ENCODE results near the gene MORF4L2. TPM values are rescaled to one million over a fixed set of nuclear protein-coding genes. Genes with fewer than 3 reads are reported as not detected.
"Not testable (repeated sequence)": the region's sequence is repeated elsewhere in the genome, so short reads cannot be mapped to it uniquely, and the experiment has no call there.

Gene MORF4L2
- total RNA-seq, 2 donors from 2014 or later, result 154 to 171 TPM

DNA sequence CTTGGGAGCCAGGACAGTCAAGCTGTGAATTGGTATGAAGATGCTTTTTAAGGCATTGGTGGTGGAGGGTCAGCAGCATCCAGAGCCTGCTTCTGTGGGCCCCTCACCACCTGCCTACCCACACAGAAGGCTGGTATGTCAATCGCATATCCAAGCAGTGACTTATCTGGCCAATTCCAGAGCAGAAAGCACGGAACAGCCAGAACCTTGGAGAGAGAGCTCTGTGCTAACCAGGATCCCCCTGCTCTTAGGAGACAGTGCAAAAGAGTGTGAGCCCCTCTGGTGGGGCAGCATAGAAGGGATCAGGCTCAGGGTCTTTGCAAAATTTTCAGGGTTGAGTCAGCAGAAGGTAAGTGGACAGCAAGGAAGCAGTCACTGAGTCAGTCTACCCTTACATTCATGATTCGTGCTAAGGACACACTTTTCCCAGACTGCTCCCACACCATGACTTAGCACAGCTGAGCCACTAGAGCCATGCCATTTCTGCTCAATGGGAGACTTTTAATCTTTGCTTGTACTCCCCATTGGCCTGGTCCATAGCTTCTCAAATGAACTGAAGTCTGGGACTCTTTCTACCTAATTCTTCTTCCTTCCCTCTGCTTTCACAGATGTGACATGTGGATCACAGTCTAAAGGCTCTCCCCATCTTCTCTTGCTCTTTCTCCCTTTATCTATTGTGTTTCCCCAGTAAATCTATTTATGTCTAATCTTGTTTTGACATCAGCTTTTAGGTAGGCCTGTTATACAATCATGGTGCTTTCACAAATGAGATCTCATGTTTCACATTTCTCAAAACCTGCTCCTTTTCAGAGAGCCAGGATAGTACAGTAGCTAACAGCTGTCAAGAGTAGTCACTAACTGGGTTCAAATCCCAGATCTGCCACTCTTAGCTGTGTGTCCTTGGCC lies 20.0 kb downstream of the MORF4L2 start:
- Mint-ChIP-seq H3K27ac (no peak overlapping the region), H3K4me1 (ENCODE audit: low read depth) (peaks cover 7% of the 10 kb centered on the region), H3K27me3 (ENCODE audit: low read depth) (peaks cover 31% of the 10 kb centered on the region), H3K9me3 (no peaks in the 10 kb centered on the region), H3K36me3 (ENCODE audit: insufficient read depth in 2 of 2) (no peaks in the 10 kb centered on the region), H3K4me3 (no peak overlapping the region)
- ATAC-seq (replicated peaks in 1 of 2) (no peak), DNase-seq (no peak)

- Mint-ChIP-seq H3K9me3 (peaks cover 0 to 4% of the 10 kb centered on the region in 2 donors), H3K36me3 (ENCODE audit: insufficient read depth in 2 of 2) (peaks cover 0 to 3% of the 10 kb centered on the region in 2 donors), H3K4me3 (no peak overlapping the region), H3K27me3 (ENCODE audit: low read depth) (peaks cover 44% of the 10 kb centered on the region), H3K27ac (no peak overlapping the region), H3K4me1 (ENCODE audit: low read depth) (peaks cover 7% of the 10 kb centered on the region)
- DNase-seq (no peak), ATAC-seq (replicated peaks in 1 of 2) (no peak)
Measured at GRCh38 chrX:103663981-103664762, 22.3 kb downstream of the MORF4L2 start.

- not testable (repeated sequence) for H3K4me3 Mint-ChIP-seq; DNase-seq; H3K9me3 Mint-ChIP-seq; ATAC-seq (replicated peaks in 1 of 2); H3K27ac Mint-ChIP-seq; H3K36me3 Mint-ChIP-seq (ENCODE audit: insufficient read depth in 2 of 2)
- Mint-ChIP-seq H3K27me3 (ENCODE audit: low read depth) (peaks cover 49% of the 10 kb centered on the region), H3K4me1 (ENCODE audit: low read depth) (peaks cover 12% of the 10 kb centered on the region)
Measured at GRCh38 chrX:103659460-103659859, 27.0 kb downstream of the MORF4L2 start.

- H3K4me1 Mint-ChIP-seq (ENCODE audit: low read depth), result peaks cover 6% of the 10 kb centered on the region
- H3K9me3 Mint-ChIP-seq, result peaks cover 4% of the 10 kb centered on the region in 2 donors
- H3K36me3 Mint-ChIP-seq (ENCODE audit: insufficient read depth in 2 of 2), result peaks cover 4 to 7% of the 10 kb centered on the region in 2 donors
- DNase-seq (no peak), ATAC-seq (replicated peaks in 1 of 2) (no peak)
- H3K27ac Mint-ChIP-seq, result no peak overlapping the region
- H3K4me3 Mint-ChIP-seq, result no peak overlapping the region
- peaks cover 43% of the 10 kb centered on the region for H3K27me3 Mint-ChIP-seq (ENCODE audit: low read depth)
Measured at GRCh38 chrX:103658681-103659433, 27.6 kb downstream of the MORF4L2 start.

- H3K27ac Mint-ChIP-seq; H3K4me1 Mint-ChIP-seq (ENCODE audit: low read depth); H3K36me3 Mint-ChIP-seq (ENCODE audit: insufficient read depth in 2 of 2); H3K4me3 Mint-ChIP-seq; DNase-seq; ATAC-seq (replicated peaks in 1 of 2); H3K9me3 Mint-ChIP-seq: not testable (repeated sequence)
- peaks cover 32% of the 10 kb centered on the region for H3K27me3 Mint-ChIP-seq (ENCODE audit: low read depth)
Measured at GRCh38 chrX:103657066-103657465, 29.4 kb downstream of the MORF4L2 start.

DNA sequence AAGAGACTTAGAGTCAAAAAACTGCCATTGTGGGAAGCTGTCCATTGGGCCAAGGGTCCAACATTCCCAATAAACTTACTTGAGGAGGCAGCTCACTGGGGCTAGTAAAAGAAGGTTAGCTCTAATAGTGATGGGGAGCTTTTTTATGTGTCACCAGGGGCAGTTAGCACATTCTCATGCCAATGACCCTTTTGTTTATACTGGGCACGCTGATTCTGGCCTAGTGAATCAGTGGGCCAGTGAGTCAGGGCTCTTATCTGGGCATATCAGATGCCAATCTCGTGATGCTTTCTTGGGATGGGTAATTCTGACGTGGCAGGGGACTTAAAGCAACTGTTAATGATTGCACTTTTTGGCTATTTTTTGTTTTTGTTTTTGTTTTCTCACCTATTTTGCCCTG lies 29.9 kb downstream of the MORF4L2 start:
- H3K4me1 Mint-ChIP-seq (ENCODE audit: low read depth), result peaks cover 5% of the 10 kb centered on the region
- peaks cover 4 to 7% of the 10 kb centered on the region in 2 donors for H3K36me3 Mint-ChIP-seq (ENCODE audit: insufficient read depth in 2 of 2)
- DNase-seq (no peak), ATAC-seq (replicated peaks in 1 of 2) (no peak)
- peaks cover 4% of the 10 kb centered on the region in 2 donors for H3K9me3 Mint-ChIP-seq
- H3K27me3 Mint-ChIP-seq (ENCODE audit: low read depth), result peaks cover 32% of the 10 kb centered on the region
- no peak overlapping the region for H3K27ac Mint-ChIP-seq
- no peak overlapping the region for H3K4me3 Mint-ChIP-seq

- not testable (repeated sequence) for ATAC-seq (replicated peaks in 1 of 2); H3K36me3 Mint-ChIP-seq (ENCODE audit: insufficient read depth in 2 of 2); H3K27ac Mint-ChIP-seq; H3K4me1 Mint-ChIP-seq (ENCODE audit: low read depth); H3K4me3 Mint-ChIP-seq; H3K9me3 Mint-ChIP-seq; DNase-seq
- peaks cover 31% of the 10 kb centered on the region for H3K27me3 Mint-ChIP-seq (ENCODE audit: low read depth)
Measured at GRCh38 chrX:103655230-103656000, 31.1 kb downstream of the MORF4L2 start.

DNA sequence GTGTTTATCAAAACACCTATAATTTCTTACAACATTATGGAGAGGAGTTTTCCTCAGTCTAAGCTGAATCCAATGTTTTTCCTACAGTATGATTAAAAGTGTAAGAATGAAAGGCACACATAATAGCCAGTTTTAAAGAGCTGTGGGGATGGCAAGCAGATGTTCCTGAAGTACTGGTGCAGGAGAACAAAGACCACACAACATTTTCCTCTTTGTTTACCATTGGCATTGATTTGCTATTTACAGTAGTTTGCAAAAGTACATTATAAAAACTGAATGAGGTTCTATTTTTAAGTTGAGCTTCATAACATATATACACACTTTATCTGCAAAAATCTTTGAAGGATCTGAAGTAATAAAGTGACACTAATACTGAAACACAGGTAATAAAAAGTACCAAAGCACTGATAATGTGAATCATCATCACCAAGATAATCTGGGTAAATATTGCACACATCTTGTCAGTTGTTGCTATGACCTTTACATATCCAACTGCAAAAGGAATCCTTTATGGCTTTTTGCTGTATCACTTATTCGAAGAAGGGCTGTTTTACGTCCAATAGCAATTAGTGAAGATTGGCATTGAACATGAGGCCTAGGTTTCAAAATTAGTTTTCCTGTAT lies 35.2 kb downstream of the MORF4L2 start:
- no peak for ATAC-seq (replicated peaks in 1 of 2)

GRCh38 chrX:103647630-103648029 lies 38.9 kb downstream of the MORF4L2 start:
- H3K27ac Mint-ChIP-seq, result no peak overlapping the region
- H3K4me1 Mint-ChIP-seq (ENCODE audit: low read depth), result no peaks in the 10 kb centered on the region
- no peaks in the 10 kb centered on the region for H3K9me3 Mint-ChIP-seq
- no peak for DNase-seq
- H3K27me3 Mint-ChIP-seq (ENCODE audit: low read depth), result peaks cover 39% of the 10 kb centered on the region
- no peak for ATAC-seq (replicated peaks in 1 of 2)
- H3K4me3 Mint-ChIP-seq, result no peak overlapping the region
- no peaks in the 10 kb centered on the region for H3K36me3 Mint-ChIP-seq (ENCODE audit: insufficient read depth in 2 of 2)

More for the DNA sequence above, 35.2 kb downstream of the MORF4L2 start:
- peaks cover 1 to 7% of the 10 kb centered on the region in 2 donors for H3K36me3 Mint-ChIP-seq (ENCODE audit: insufficient read depth in 2 of 2)
- H3K4me3 Mint-ChIP-seq, result no peak overlapping the region
- peaks cover 21% of the 10 kb centered on the region for H3K27me3 Mint-ChIP-seq (ENCODE audit: low read depth)
- H3K9me3 Mint-ChIP-seq, result peaks cover 0 to 4% of the 10 kb centered on the region in 2 donors
- no peak overlapping the region for H3K27ac Mint-ChIP-seq
- no peaks in the 10 kb centered on the region for H3K4me1 Mint-ChIP-seq (ENCODE audit: low read depth)
- no peak for DNase-seq

- Mint-ChIP-seq H3K4me1 (ENCODE audit: low read depth) (no peaks in the 10 kb centered on the region), H3K27ac (no peak overlapping the region), H3K27me3 (ENCODE audit: low read depth) (peaks cover 39% of the 10 kb centered on the region), H3K4me3 (no peak overlapping the region), H3K36me3 (ENCODE audit: insufficient read depth in 2 of 2) (no peaks in the 10 kb centered on the region), H3K9me3 (no peaks in the 10 kb centered on the region)
- no peak for DNase-seq
- ATAC-seq (replicated peaks in 1 of 2), result no peak
Measured at GRCh38 chrX:103644125-103644524, 42.4 kb downstream of the MORF4L2 start.

- ATAC-seq (replicated peaks in 1 of 2) (no peak), DNase-seq (no peak)
- Mint-ChIP-seq H3K36me3 (ENCODE audit: insufficient read depth in 2 of 2) (no peaks in the 10 kb centered on the region), H3K4me3 (no peak overlapping the region), H3K27ac (no peak overlapping the region), H3K9me3 (no peaks in the 10 kb centered on the region), H3K27me3 (ENCODE audit: low read depth) (peaks cover 23% of the 10 kb centered on the region), H3K4me1 (ENCODE audit: low read depth) (no peaks in the 10 kb centered on the region)
Measured at GRCh38 chrX:103640401-103641155, 45.9 kb downstream of the MORF4L2 start.
